ENCODE data around the gene FAM200B.

Gene FAM200B

GRCh38 chr4:15668566-15669435, 12.8 kb upstream of the FAM200B start:
- no peak for DNase-seq (ENCODE audit: low spot score)

- DNase-seq (ENCODE audit: low spot score), result no peak
These were observed 11.1 kb upstream of the FAM200B start for GRCh38 chr4:15670576-15670975.

- no peak for DNase-seq (ENCODE audit: low spot score)
These were observed 9.5 kb upstream of the FAM200B start for GRCh38 chr4:15672101-15672500.

- no peak for DNase-seq (ENCODE audit: low spot score)
These were observed 8.3 kb upstream of the FAM200B start for GRCh38 chr4:15673337-15673736.

DNA sequence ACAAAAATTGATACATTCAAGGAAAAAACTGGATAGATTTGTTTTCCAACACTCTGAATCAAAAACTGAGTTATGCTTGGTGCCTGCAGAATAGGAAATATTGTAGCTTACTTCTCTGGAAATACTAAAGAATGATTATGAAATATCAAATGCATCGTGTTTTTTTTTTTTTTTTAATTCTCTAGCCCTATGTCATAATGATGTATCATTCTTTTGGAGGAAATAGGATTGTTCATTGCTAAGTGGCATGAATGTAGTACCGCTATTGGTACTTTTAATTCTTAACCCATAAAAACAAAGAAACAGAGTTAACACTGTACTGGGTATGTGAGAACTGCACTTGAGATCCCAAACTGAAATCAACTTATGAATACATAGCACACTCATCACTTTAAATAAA, 7.6 kb upstream of the FAM200B start:
- DNase-seq (ENCODE audit: low spot score), result no peak

DNA sequence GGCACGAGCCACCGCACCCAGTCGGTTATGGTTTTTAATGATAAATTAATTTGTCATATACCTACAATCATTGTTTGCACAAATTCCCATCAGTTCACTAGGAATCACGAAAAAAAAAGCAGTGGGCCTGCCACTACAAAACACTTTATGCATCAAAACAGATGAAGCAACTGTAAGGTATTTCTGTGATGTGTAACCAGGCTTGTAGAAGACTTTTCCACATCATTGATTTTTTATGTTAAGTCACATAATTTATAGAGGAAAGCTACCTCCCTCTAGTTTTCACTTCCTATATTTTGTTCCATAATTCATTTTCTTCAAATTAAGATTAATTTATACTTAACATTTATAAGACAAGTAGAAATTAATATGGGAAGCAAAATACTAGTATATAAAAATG, 6.7 kb upstream of the FAM200B start:
- DNase-seq (ENCODE audit: low spot score), result no peak

- DNase-seq (ENCODE audit: low spot score), result no peak
These were observed 6.3 kb upstream of the FAM200B start for GRCh38 chr4:15675356-15675755.

GRCh38 chr4:15676039-15676438, 5.6 kb upstream of the FAM200B start:
- no peak for DNase-seq (ENCODE audit: low spot score)

DNA sequence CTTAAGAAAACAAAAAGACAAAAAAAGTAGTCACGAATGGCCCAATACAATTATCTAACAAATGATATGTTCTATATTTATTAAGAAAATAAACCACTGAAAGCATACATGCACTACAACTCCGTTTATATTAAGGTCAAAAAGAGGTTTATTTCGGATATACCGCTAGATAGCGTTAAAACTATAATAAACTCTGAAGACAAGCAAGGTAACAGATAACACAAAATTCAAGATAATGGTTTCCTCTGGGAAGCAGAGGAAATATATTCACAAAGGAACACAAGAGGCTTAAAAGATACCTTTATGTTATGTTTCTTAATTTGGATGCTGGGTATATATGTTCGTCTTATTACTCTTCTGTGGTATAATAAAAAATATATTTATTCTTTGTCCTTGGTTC, 4.7 kb upstream of the FAM200B start:
- no peak for DNase-seq (ENCODE audit: low spot score)

GRCh38 chr4:15677507-15677988, 4.1 kb upstream of the FAM200B start:
- no peak for DNase-seq (ENCODE audit: low spot score)

DNA sequence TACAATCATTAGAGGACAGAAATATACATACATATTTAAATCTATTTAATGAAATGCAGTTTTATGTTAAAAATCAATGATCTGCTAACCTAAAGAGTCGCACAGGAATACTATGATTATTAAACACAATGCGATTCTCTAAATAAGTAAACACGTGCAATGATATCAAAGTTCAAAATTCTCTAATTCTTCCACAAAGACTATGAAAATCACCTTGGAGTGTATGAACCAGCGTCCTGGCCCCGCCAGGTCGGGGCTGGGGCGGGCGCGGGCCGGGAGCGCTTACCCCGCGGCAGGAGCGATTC, 608 bp upstream of the FAM200B start:
- no peak for DNase-seq (ENCODE audit: low spot score)

DNA sequence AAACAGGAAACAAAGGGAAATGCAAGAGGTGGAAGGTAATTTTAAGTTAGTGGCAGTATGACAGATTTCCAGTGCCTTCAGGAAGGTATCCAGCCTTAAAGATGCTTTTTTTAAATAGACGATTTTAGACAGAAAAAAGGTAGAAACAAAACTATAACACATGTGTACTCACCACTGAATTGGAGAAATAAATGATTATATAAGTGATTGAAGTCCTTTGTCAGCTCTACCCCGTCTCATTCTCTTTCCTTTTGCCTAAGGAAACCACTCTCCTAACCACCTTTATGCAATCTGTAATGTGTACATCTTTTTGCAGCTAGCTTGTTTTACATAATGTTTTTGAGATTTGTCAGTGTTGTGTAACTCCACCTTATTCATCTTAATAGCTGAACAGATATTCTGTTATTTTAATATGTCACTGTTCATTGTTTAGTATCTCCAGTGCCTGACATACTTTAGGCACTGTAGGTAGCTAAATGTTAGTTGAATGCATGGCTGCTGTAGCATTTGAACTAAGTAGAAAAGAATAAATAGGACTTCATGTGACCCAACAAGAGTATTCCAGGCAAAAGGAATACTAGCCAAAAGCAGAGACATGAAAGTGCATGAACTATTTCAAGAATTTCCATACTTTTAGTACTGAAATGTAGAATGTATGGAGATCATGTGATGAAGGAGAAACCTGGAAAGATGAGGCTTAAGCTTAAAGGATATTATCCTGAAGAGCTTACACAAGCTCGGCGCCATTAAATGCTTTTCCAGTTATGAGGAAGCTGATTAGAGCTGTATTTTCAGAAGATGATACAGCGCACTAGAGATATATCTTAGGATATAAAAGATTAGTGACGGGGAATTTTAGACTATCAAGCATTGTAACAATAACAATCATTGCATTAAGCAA, 865 bp downstream of the FAM200B start:
- DNase-seq (ENCODE audit: low spot score), result no peak

GRCh38 chr4:15683143-15683495, 1.5 kb downstream of the FAM200B start:
- no peak for DNase-seq (ENCODE audit: low spot score)

GRCh38 chr4:15684498-15684897, 2.9 kb downstream of the FAM200B start:
- DNase-seq (ENCODE audit: low spot score), result no peak

GRCh38 chr4:15688051-15688450, 6.4 kb downstream of the FAM200B start:
- no peak for DNase-seq (ENCODE audit: low spot score)

- DNase-seq (ENCODE audit: low spot score), result no peak
These were observed 7.9 kb downstream of the FAM200B start for GRCh38 chr4:15689540-15689939.

GRCh38 chr4:15690020-15690809, 8.6 kb downstream of the FAM200B start:
- no peak for DNase-seq (ENCODE audit: low spot score)

DNA sequence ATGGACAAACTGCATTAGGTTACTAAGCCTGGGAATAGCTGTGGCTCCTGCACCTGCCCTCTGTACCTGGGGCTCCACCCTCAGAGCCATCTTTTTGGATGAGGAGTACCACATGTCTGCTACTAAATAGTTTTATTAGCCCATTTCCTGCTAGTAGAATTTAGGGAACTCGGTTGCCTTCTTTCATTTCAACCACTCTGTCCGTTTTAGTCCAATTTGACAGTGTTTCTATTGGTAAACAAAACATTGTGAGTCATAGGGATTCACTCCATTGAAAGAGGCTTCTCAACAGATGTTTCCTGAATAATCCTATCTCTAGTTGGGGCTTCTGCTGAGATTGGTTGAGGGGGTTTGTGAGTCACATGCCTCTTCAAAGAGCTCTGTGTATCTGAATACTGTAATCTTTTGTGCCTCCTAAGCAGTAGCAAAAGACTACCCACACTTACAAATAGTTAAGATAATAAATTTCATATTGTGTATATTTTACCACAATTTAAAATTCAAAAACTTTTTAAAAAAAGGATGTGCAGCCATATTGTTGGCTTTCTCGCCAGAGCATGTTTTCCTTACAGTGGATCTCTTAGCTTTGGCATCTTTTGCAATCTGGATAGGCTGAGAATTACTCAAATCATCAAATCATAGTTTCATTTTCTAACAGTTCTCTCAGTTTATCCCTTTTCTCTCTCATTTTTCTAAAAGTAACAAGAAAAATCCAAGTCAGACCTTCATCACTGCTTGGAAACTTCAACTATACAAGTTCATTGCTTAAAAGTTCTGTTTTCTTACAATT, 9.9 kb downstream of the FAM200B start:
- no peak for DNase-seq (ENCODE audit: low spot score)

DNA sequence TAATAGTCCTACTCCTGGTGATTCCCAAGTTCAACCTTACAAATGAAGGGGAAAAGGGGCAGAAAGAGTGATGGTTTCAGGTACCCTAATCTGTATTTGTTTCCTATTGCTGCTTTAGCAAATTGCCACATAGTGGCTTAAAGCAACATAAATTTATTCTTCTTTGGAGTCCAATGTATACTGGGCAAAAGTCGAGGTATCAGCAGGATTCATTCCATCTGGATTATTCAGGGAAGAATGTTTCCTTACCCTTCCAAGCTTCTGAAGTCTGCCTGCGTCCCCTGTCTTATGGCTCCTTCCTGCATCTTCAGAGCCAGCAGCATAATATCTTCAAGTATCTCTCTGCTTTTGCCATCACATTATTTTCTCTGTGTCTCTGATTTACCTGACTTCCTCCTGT, 11.0 kb downstream of the FAM200B start:
- DNase-seq (ENCODE audit: low spot score), result no peak

GRCh38 chr4:15694431-15694830, 12.8 kb downstream of the FAM200B start:
- DNase-seq (ENCODE audit: low spot score), result no peak

DNA sequence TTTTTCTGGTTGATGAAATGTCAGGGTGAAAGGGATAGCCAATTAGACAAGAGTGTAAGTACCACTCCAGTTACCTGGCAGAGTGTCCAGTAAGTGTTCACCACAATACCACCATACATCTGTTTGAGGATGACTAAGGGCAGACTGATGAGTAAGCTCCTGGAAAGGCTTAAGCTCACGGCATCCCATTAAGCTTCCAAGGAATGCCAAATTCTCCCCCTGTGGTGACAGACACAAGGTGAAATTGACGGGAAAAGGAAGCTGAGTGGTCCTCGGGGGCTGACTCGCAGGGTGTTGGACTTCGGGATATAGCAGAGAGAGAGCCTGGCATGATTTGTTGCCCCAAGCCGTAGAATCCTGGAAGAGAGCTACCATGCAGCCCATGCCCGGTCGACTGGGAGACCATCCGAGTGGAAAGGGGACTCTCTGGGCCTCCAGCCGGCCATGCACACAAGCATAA, 13.6 kb downstream of the FAM200B start:
- DNase-seq (ENCODE audit: low spot score), result no peak

GRCh38 chr4:15695729-15696128, 14.1 kb downstream of the FAM200B start:
- DNase-seq (ENCODE audit: low spot score), result no peak
